ENCODE data around the gene MROH2A. TPM values are rescaled to one million over a fixed set of nuclear protein-coding genes. Genes with fewer than 3 reads are reported as not detected.
"Not testable (repeated sequence)": the region's sequence is repeated elsewhere in the genome, so short reads cannot be mapped to it uniquely, and the experiment has no call there.

The MROH2A gene
- under 1 TPM in 3 of 12 donors, not detected in 9; 0.12 to 0.44 (median 0.21) TPM for polyA plus RNA-seq (ENCODE audit: insufficient read length in 12 of 12)
- long read RNA-seq, donor 1: 0 reads
- long read RNA-seq, donor 2: 0 reads
- long read RNA-seq, donor 3: 0 reads
- long read RNA-seq, donor 4: 0 reads
- long read RNA-seq, donor 5: 0 reads
- long read RNA-seq, donor 6: 0 reads
- long read RNA-seq, donor 7: 0 reads
- long read RNA-seq, donor 8: 0 reads
- long read RNA-seq, donor 9: 0 reads
- long read RNA-seq, donor 10: 0 reads
- long read RNA-seq, donor 11: 0 reads

GRCh38 chr2:233778030-233778429 lies at the start of gene MROH2A:
Gene MROH2A (plus strand): TSS chr2:233778330. CDS start chr2:233779359, 1,029 bp downstream.
- no peak for DNase-seq

- DNase-seq: no peak
These were observed 49.3 kb upstream of the MROH2A start, which contains the start of gene UGT1A3 for GRCh38 chr2:233728723-233729301. Gene UGT1A3 (plus strand): TSS chr2:233729042. CDS start chr2:233729127, 85 bp downstream.

DNA sequence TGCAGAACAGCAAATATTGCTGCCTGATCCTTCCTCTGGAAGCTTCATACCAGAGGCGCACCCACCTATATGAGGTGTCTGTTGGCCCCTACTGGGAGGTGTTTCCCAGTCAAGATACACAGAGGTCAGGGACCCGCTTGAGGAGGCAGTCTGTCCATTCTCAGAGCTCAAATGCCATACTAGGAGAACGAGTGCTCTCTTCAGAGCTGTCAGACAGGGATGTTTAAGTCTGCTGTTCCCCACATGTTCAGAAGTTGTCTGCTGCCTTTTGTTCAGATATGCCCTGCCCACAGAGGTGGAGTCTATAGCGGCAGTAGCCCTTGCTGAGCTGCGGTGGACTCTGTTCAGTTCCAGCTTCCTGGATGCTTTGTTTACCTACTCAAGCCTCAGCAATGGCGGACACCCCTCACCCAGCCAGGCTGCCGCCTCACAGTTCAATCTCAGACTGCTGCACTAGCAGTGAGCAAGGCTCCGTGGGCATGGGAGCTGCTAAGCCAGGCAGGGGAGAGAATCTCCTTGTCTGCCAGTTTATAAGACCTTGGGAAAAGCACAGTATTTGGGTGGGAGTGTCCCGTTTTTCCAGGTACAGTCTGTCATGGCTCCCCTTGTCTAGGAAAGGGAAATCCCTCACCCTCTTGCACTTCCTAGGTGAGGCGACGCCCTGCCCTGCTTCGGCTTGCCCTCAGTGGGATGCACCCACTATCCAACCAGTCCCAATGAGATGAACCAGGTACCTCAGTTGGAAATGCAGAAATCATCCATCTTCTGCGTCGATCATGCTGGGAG lies 41.1 kb upstream of the MROH2A start:
- DNase-seq: not testable (repeated sequence)

GRCh38 chr2:233740870-233741269 lies 37.3 kb upstream of the MROH2A start:
- no peak for DNase-seq

- DNase-seq: no peak
These were observed 34.5 kb upstream of the MROH2A start for GRCh38 chr2:233743464-233744259.

- DNase-seq: no peak
These were observed 32.9 kb upstream of the MROH2A start for GRCh38 chr2:233745073-233745755.

- DNase-seq: not testable (repeated sequence)
These were observed 32.3 kb upstream of the MROH2A start for GRCh38 chr2:233745838-233746237.

GRCh38 chr2:233746475-233747282 lies 31.5 kb upstream of the MROH2A start:
- DNase-seq: no peak

GRCh38 chr2:233747283-233747544 lies 30.9 kb upstream of the MROH2A start:
- no peak for DNase-seq

DNA sequence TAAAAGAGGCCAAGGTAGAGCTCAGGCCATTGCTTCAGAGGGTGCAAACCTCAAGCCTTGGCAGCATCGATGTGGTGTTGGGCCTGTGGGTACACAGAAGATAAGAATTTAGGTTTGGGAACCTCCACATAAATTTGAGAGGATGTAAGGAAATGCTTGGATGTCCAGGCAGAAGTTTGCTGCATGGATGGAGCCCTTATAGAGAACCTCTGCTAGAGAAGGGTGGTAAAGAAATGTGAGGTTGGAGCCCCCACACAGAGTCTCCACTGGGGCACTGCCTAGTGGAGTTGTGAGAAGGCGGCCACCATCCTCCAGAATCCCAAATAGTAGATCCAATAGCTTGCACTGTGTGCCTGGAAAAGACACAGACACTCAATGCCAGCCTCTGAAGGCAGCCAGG lies 27.4 kb upstream of the MROH2A start:
- DNase-seq: not testable (repeated sequence)

GRCh38 chr2:233751212-233752009 lies 26.7 kb upstream of the MROH2A start:
- not testable (repeated sequence) for DNase-seq

- DNase-seq: no peak
These were observed 23.1 kb upstream of the MROH2A start for GRCh38 chr2:233754872-233755611.

- DNase-seq: no peak
These were observed 21.6 kb upstream of the MROH2A start for GRCh38 chr2:233756429-233757081.

- no peak for DNase-seq
These were observed 20.0 kb upstream of the MROH2A start for GRCh38 chr2:233758141-233758540.

DNA sequence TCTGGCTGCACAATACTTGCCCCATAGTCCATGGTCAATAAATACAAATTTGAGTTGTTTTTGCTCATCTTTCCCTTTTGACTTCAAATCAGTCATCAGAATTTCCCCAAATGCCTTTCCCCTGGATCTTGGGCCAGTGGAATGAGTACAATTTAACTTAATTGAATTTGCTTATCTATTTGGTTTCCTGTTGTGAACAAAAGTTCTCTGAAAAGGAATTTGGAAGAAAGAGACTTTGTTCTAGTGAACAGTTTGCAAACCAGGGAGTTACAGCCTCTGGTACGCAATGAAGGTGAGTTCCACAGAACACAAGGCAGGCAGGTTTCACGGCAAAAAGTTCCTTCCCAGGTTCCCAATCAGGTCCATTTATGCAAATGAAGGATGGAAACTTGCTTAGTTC lies 19.3 kb upstream of the MROH2A start:
- DNase-seq: no peak

DNA sequence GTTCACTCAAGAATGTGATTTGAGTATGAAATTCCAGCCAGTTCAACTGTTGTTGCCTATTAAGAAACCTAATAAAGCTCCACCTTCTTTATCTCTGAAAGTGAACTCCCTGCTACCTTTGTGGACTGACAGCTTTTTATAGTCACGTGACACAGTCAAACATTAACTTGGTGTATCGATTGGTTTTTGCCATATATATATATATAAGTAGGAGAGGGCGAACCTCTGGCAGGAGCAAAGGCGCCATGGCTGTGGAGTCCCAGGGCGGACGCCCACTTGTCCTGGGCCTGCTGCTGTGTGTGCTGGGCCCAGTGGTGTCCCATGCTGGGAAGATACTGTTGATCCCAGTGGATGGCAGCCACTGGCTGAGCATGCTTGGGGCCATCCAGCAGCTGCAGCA lies 18.1 kb upstream of the MROH2A start, which contains the start of gene UGT1A1:
TSS of gene UGT1A1 (plus strand) at position 228 of the 400 bp plus-strand sequence. CDS start at position 246, 18 bp downstream.
- DNase-seq: no peak

- DNase-seq: no peak
These were observed 16.9 kb upstream of the MROH2A start for GRCh38 chr2:233761040-233761769.

- no peak for DNase-seq
These were observed 13.9 kb upstream of the MROH2A start for GRCh38 chr2:233764264-233764663.

Data from muscle of arm (tissue), 14 donors.